ENCODE results near the gene GPR75. TPM values are rescaled to one million over a fixed set of nuclear protein-coding genes. Genes with fewer than 3 reads are reported as not detected.
"Not testable (repeated sequence)": the region's sequence is repeated elsewhere in the genome, so short reads cannot be mapped to it uniquely, and the experiment has no call there.

The GPR75 gene
- total RNA-seq, 1 donor from 2014 or later, result 3.7 TPM

DNA sequence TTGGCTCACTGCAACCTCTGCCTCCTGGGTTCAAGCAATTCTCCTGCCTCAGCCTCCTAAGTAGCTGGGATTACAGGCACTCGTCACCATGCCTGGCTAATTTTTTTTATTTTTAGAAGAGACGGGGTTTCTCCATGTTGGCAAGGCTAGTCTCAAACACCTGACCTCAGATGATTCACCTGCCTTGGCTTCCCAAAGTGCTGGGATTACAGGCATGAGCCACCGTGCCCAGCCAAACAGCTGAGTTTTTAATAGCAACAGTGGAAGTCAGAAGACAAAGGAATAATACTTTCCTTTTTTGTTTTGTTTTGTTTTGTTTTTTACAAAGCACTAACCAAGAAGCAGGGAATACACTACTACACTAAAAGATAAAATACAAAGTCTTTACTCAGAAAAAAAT is 16.9 kb downstream of the GPR75 start:
- H3K27ac Mint-ChIP-seq, result no peak overlapping the region
- intact Hi-C loops (cut with micrococcal nuclease), result no loop called here
- H3K4me3 Mint-ChIP-seq, result no peak overlapping the region
- H3K4me1 Mint-ChIP-seq (ENCODE audit: low read depth), result no peaks in the 10 kb centered on the region
- H3K36me3 Mint-ChIP-seq (ENCODE audit: low read depth), result no peaks in the 10 kb centered on the region
- no peaks in the 10 kb centered on the region for H3K9me3 Mint-ChIP-seq
- no peak for DNase-seq (ENCODE audit: low spot score)
- no peaks in the 10 kb centered on the region for H3K27me3 Mint-ChIP-seq (ENCODE audit: insufficient read depth)

DNA sequence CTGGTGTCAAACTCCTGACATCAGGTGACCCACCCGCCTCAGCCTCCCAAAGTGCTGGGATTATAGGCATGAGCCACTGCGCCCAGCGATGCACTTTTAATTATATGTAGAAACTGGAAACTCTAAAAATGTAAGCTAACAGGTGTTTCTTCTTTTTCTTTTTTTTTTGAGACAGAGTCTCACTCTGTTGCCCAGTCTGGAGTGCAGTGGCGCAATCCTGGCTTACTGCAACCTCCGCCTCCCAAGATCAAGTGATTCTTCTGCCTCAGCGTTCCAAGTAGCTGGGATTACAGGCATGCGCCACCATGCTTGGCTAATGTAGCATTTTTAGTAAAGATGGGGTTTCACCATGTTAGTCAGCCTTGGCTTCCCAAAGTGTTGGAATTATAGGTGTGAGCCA is 18.1 kb downstream of the GPR75 start:
- H3K27ac Mint-ChIP-seq; intact Hi-C loops (cut with micrococcal nuclease); DNase-seq (ENCODE audit: low spot score); H3K27me3 Mint-ChIP-seq (ENCODE audit: insufficient read depth); H3K4me3 Mint-ChIP-seq; H3K4me1 Mint-ChIP-seq (ENCODE audit: low read depth); H3K9me3 Mint-ChIP-seq; H3K36me3 Mint-ChIP-seq (ENCODE audit: low read depth): not testable (repeated sequence)

DNA sequence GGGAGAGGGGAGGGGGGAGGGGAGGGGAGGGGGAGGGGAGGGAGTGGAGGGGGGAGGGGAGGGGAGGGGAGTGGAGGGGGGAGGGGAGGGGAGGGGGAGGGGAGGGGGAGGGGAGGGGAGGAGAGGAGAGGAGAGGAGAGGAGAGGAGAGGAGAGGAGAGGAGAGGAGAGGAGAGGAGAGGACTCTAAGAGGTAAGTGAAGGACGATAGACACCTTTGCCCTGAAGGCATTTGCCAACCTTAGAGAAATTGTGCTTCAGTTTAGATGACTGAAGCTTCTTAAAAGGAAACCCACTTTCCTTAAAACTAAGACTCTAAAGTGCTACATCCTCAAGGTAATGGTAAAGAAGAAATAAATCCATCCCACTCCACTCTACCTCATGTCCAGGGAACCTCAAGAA is 19.2 kb downstream of the GPR75 start:
- no peak overlapping the region for H3K4me3 Mint-ChIP-seq
- H3K4me1 Mint-ChIP-seq (ENCODE audit: low read depth), result no peaks in the 10 kb centered on the region
- no peak for DNase-seq (ENCODE audit: low spot score)
- no peaks in the 10 kb centered on the region for H3K9me3 Mint-ChIP-seq
- intact Hi-C loops (cut with micrococcal nuclease), result no loop called here
- no peaks in the 10 kb centered on the region for H3K27me3 Mint-ChIP-seq (ENCODE audit: insufficient read depth)
- no peak overlapping the region for H3K27ac Mint-ChIP-seq
- no peaks in the 10 kb centered on the region for H3K36me3 Mint-ChIP-seq (ENCODE audit: low read depth)

DNA sequence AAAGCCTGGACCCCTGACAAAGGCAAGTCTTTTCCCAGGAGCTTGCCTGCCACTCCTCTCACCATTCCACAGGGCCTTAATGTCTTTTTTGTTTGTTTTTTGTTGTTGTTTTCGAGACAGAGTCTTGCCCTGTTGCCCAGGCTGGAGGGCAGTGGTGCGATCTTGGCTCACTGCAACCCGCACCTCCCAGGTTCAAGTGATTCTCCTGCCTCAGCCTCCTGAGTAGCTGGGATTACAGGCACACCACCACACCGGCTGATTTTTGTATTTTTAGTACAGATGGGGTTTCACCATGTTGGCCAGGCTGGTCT is 29.8 kb downstream of the GPR75 start:
- H3K36me3 Mint-ChIP-seq (ENCODE audit: low read depth); H3K27ac Mint-ChIP-seq; H3K4me3 Mint-ChIP-seq; DNase-seq (ENCODE audit: low spot score); H3K9me3 Mint-ChIP-seq; H3K27me3 Mint-ChIP-seq (ENCODE audit: insufficient read depth); intact Hi-C loops (cut with micrococcal nuclease); H3K4me1 Mint-ChIP-seq (ENCODE audit: low read depth): not testable (repeated sequence)

DNA sequence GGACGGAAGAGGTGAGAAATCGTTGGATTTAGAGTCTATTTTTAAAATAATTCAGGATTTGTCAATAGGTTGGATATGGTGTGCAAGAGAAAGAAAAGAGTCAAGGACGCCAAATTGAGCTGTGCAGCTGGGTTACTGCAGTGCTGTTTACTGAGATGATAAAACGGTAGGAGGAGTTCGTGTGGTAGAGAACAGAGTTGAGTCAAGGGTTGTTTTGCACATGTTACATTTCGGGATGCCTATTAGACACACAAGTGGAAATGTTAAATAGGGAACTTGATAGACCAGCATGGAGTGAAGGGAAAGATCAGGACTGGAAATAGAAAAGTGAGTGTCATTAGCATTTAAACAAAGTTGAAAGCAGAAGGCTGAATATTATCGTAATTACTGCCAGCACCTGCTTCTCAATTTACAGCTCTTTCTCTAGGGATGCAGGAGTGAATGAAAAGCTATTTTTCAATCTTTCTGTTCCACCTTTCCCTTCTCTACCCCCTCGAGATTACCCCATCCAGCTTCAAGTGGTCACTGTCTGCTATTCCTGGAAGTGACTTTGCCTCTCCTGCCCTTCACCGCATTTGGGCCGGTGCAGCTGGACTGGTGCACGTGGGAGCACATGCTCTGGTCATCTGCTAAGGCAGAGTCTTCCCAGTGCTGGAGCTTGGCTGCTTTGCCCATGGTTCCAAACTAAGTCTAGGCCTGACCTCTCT is 30.3 kb downstream of the GPR75 start:
- intact Hi-C loops (cut with micrococcal nuclease), result no loop called here
- no peak overlapping the region for H3K4me3 Mint-ChIP-seq
- H3K27ac Mint-ChIP-seq, result no peak overlapping the region
- no peaks in the 10 kb centered on the region for H3K4me1 Mint-ChIP-seq (ENCODE audit: low read depth)
- H3K36me3 Mint-ChIP-seq (ENCODE audit: low read depth), result peaks cover 3% of the 10 kb centered on the region
- no peak for DNase-seq (ENCODE audit: low spot score)
- no peaks in the 10 kb centered on the region for H3K9me3 Mint-ChIP-seq
- H3K27me3 Mint-ChIP-seq (ENCODE audit: insufficient read depth), result no peaks in the 10 kb centered on the region

DNA sequence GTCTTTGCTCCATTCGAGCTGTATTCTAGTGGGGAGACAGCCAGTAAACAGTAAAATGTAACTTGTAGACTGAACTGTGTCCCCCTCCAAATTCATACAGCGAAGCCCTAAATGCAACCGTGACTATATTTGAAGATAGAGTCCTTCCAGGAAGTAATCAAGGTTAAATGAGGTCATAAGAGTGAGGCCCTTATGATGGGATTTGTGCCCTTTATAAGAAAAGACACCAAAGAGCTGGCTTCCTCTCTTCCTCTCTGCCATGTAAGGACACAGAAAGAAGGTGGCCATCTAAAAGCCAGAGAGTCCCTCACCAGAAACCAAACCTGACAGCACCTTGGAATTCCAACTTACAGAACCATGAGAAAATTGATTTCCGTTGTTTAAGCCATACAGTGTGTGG is 31.4 kb downstream of the GPR75 start:
- peaks cover 3% of the 10 kb centered on the region for H3K36me3 Mint-ChIP-seq (ENCODE audit: low read depth)
- no peaks in the 10 kb centered on the region for H3K27me3 Mint-ChIP-seq (ENCODE audit: insufficient read depth)
- no peak overlapping the region for H3K4me3 Mint-ChIP-seq
- H3K4me1 Mint-ChIP-seq (ENCODE audit: low read depth), result no peaks in the 10 kb centered on the region
- intact Hi-C loops (cut with micrococcal nuclease), result no loop called here
- DNase-seq (ENCODE audit: low spot score), result no peak
- H3K9me3 Mint-ChIP-seq, result no peaks in the 10 kb centered on the region
- H3K27ac Mint-ChIP-seq, result no peak overlapping the region

DNA sequence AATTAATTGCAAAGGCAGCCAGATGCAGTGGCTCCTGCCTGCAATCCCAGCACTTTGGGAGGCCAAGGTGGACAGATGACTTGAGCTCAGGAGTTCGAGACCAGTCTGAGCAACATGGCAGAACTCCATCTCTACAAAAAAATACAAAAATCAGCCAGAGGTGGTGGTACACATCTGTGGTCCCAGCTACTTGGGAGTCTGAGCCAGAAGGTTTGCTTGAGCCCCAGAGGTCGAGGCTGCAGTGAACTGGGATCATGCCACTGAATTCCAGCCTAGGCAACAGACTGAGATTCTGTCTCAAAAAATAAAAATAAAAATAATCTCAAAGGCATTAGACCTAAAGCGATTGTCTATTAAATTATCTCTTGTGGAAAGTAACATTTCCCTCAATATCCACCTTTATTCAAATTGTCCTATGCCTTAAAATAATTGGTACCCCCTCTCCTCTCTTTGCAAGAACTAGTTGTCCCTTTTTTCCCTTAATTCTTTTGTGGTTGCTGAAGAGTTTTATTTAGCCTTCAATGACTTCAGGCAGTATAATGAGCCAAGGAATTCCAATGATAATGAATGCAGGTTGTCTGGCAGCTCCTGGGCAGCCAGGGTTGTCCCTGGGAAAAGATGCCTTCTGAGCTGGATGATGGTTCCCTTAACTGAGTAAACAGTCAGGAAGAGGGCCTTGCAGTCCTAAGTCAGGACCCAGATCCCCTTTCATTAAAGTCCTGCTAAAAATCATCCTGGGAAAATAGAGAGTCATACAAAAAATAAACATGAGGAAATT is 32.2 kb downstream of the GPR75 start:
- no peak overlapping the region for H3K27ac Mint-ChIP-seq
- H3K9me3 Mint-ChIP-seq, result no peaks in the 10 kb centered on the region
- no peak overlapping the region for H3K4me3 Mint-ChIP-seq
- no peaks in the 10 kb centered on the region for H3K4me1 Mint-ChIP-seq (ENCODE audit: low read depth)
- intact Hi-C loops (cut with micrococcal nuclease), result no loop called here
- peaks cover 3% of the 10 kb centered on the region for H3K36me3 Mint-ChIP-seq (ENCODE audit: low read depth)
- no peak for DNase-seq (ENCODE audit: low spot score)
- no peaks in the 10 kb centered on the region for H3K27me3 Mint-ChIP-seq (ENCODE audit: insufficient read depth)

DNA sequence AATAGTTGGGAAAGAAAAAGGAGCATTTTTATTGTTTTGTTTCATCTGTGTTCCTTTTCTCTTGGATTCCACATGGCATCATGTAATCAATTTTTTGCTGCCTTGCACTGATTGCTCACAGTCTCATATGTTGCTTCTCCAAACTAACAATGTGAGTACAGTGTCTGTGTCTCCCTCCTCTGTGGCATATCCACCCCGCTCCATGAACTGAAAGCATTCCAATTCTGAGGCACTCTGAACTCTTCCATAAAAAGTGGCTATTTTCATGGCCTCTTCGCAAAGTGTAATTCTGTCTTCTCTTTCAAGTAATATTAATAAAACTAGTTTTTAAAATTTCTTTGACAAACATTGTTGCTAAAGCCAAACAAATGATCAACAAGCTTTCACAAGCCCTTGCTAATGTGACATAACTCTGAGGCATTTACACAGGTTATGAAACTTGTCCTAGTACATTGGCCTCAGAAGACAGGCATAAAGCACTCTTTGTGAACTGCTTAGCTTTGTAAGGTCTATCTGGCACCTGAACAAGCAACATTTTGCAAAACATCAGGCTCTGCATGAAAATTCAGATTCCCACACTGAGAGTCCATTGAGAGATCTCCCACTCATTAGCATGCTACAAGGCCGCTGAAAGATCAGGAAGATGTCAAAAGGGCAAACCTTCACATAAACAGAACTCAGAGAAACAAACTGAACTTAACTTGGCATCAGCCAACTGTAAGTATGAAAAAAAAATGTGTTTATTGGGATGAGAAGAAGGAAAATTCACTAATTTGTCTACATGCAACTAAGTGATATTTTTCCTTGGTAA is 33.0 kb downstream of the GPR75 start:
- H3K9me3 Mint-ChIP-seq, result no peaks in the 10 kb centered on the region
- intact Hi-C loops (cut with micrococcal nuclease), result no loop called here
- H3K36me3 Mint-ChIP-seq (ENCODE audit: low read depth), result peaks cover 3% of the 10 kb centered on the region
- DNase-seq (ENCODE audit: low spot score), result no peak
- H3K27me3 Mint-ChIP-seq (ENCODE audit: insufficient read depth), result no peaks in the 10 kb centered on the region
- no peak overlapping the region for H3K27ac Mint-ChIP-seq
- no peaks in the 10 kb centered on the region for H3K4me1 Mint-ChIP-seq (ENCODE audit: low read depth)
- no peak overlapping the region for H3K4me3 Mint-ChIP-seq

DNA sequence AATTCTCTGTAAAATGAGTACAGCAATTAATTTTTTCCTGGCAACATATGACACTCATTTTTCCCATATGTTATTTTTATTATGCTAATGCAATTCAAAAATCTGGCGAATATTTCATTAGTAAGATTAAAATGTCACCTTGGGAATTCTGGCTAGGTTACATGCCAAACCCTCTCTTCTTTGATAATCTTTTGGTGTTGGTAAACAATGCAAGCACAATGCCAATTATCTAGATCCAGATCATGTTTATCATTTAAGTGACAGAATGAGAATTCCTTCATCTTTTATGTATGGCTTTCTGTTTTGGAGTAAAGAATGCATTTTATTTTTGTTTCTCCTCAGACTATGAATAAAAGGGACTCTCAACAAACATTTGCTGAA is 33.7 kb downstream of the GPR75 start:
- H3K36me3 Mint-ChIP-seq (ENCODE audit: low read depth), result peaks cover 3% of the 10 kb centered on the region
- H3K27me3 Mint-ChIP-seq (ENCODE audit: insufficient read depth), result no peaks in the 10 kb centered on the region
- H3K27ac Mint-ChIP-seq, result no peak overlapping the region
- no peak overlapping the region for H3K4me3 Mint-ChIP-seq
- H3K4me1 Mint-ChIP-seq (ENCODE audit: low read depth), result no peaks in the 10 kb centered on the region
- DNase-seq (ENCODE audit: low spot score), result no peak
- H3K9me3 Mint-ChIP-seq, result no peaks in the 10 kb centered on the region
- intact Hi-C loops (cut with micrococcal nuclease), result no loop called here

DNA sequence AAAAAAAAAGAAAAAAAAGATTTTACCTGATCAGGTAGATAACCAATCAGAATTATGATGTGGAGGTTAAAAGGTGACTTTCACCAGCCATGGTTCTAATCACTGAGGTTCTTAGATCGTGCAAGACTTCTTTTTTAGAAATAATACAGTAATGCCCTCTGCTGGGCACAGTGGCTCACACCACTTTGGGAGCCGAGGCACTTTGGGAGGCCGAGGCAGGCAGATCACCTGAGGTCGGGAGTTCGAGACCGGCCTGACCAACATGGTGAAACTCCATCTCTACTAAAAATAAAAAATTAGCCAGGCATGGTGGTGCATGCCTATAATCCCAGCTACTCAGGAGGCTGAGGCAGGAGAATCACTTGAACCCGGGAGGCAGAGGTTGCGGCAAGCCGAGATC is 36.1 kb downstream of the GPR75 start:
- H3K4me3 Mint-ChIP-seq; H3K4me1 Mint-ChIP-seq (ENCODE audit: low read depth); H3K27me3 Mint-ChIP-seq (ENCODE audit: insufficient read depth); intact Hi-C loops (cut with micrococcal nuclease); H3K27ac Mint-ChIP-seq; H3K9me3 Mint-ChIP-seq: not testable (repeated sequence)
- peak; percentile 4 for DNase-seq (ENCODE audit: low spot score)
- peaks cover 11% of the 10 kb centered on the region for H3K36me3 Mint-ChIP-seq (ENCODE audit: low read depth)

DNA sequence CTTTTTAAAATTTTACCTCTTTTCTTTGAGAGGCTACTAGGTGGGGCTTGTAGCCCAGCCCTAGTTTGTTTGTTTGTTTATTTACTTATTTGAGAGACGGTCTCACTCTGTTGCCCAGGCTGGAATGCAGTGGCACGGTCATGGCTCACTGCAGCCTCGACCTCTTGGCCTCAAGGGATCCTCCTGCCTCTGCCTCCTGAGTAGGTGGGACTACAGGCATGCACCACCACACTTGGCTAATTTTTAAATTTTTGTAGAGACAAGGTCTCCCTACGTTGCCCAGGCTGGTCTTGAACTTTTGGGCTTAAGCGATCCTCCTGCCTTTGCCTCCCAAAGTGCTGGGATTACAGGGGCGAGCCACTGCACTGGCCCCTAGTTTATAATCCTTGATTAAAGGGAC is 38.0 kb downstream of the GPR75 start:
- H3K36me3 Mint-ChIP-seq (ENCODE audit: low read depth), result peaks cover 17% of the 10 kb centered on the region
- no peaks in the 10 kb centered on the region for H3K4me1 Mint-ChIP-seq (ENCODE audit: low read depth)
- H3K4me3 Mint-ChIP-seq, result no peak overlapping the region
- no peak for DNase-seq (ENCODE audit: low spot score)
- intact Hi-C loops (cut with micrococcal nuclease), result no loop called here
- H3K9me3 Mint-ChIP-seq, result no peaks in the 10 kb centered on the region
- no peak overlapping the region for H3K27ac Mint-ChIP-seq
- no peaks in the 10 kb centered on the region for H3K27me3 Mint-ChIP-seq (ENCODE audit: insufficient read depth)

DNA sequence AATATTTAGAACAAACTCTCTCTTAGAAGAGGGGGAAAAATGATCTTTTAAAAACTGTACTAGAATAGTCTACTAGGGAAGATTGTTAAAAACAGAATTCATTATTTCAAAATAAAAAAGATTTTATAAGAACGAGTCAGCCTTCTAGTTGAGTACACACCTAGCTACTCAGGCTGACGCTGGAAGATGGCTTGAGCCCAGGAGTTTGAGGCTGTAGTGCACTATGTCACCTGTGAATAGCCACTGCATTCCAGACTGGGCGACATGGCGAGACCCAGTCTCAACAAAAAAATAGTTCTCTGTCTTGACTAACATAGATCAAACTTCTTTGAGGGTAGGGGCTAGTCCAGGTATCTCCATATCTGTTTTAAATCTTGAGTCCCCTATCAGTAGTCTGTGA is 39.1 kb downstream of the GPR75 start:
- H3K27ac Mint-ChIP-seq, result no peak overlapping the region
- no peak overlapping the region for H3K4me3 Mint-ChIP-seq
- no peaks in the 10 kb centered on the region for H3K9me3 Mint-ChIP-seq
- peaks cover 23% of the 10 kb centered on the region for H3K36me3 Mint-ChIP-seq (ENCODE audit: low read depth)
- DNase-seq (ENCODE audit: low spot score), result no peak
- H3K4me1 Mint-ChIP-seq (ENCODE audit: low read depth), result no peaks in the 10 kb centered on the region
- intact Hi-C loops (cut with micrococcal nuclease), result no loop called here
- H3K27me3 Mint-ChIP-seq (ENCODE audit: insufficient read depth), result no peaks in the 10 kb centered on the region

DNA sequence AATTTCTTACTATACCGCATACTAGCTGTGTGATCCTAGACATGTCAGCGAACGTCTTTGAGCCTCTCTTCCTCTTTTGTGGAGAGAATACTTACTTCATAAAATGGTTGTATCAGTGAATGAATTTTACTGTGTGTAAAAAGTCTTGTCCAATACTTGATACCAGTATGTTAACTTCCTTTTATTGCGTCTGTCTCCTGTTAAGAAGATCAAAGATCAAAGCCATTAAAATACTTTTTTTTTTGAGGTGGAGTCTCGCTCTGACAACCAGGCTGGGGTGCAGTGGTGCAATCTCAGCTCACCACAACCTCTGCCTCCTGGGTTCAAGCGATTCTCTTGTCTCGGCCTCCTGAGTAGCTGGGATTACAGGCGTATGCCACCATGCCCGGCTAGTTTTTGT is 39.7 kb downstream of the GPR75 start:
- H3K36me3 Mint-ChIP-seq (ENCODE audit: low read depth), result peaks cover 30% of the 10 kb centered on the region
- H3K4me1 Mint-ChIP-seq (ENCODE audit: low read depth), result no peaks in the 10 kb centered on the region
- H3K27ac Mint-ChIP-seq, result no peak overlapping the region
- no peaks in the 10 kb centered on the region for H3K27me3 Mint-ChIP-seq (ENCODE audit: insufficient read depth)
- no peak for DNase-seq (ENCODE audit: low spot score)
- no peaks in the 10 kb centered on the region for H3K9me3 Mint-ChIP-seq
- H3K4me3 Mint-ChIP-seq, result no peak overlapping the region
- intact Hi-C loops (cut with micrococcal nuclease), result no loop called here

All from activated T-helper 1 cell treated with anti-CD3 and anti-CD28 coated beads, Interleukin-12 subunit alpha, Interleukin-12 subunit beta, Interleukin-2, Interleukin-4 antibody, amounts not matched to agents 30 ng/mL and 10 ng/mL and 1 ng/mL, durations not matched to agents 14 hours and 24 hours and 36 hours (primary cell).